Nephron (organoid): ENCODE data around the gene BAIAP2.

Experiments used
- H3K27ac Mint-ChIP-seq, 3 experiments: 2 replicates each; pipeline ENCODE4 v1.8.0; 2020; ENCODE audit warnings: mixed read lengths in 3 of 3, mild to moderate bottlenecking in 2 of 3, moderate library complexity in 1 of 3
- H3K27me3 Mint-ChIP-seq: 2 replicates; pipeline ENCODE4 v1.8.0; 2021; ENCODE audit warnings: low read depth, mild to moderate bottlenecking, moderate library complexity, mixed read lengths
- H3K36me3 Mint-ChIP-seq: 2 replicates; pipeline ENCODE4 v1.8.0; 2020; ENCODE audit warnings: low read depth, mixed read lengths
- H3K4me1 Mint-ChIP-seq: 2 replicates; pipeline ENCODE4 v1.8.0; 2020; ENCODE audit warnings: mixed read lengths
- H3K4me3 Mint-ChIP-seq, 3 experiments: 2 replicates each; pipeline ENCODE4 v1.8.0; 2020; ENCODE audit warnings: mild to moderate bottlenecking in 3 of 3, mixed read lengths in 3 of 3, moderate library complexity in 2 of 3
- H3K9me3 Mint-ChIP-seq: 2 replicates; pipeline ENCODE4 v1.8.0; 2020; ENCODE audit warnings: mixed read lengths
- CTCF ChIP-seq, 3 experiments: fragments of 200-600 bp; sonication (generic); IDR thresholded peaks; one replicate each; pipeline ENCODE4 v1.5.0; 2021; ENCODE audit warnings: antibody characterized with exemption in 3 of 3; ENCODE audit not compliant: unreplicated experiment in 3 of 3

BAIAP2 gene

GRCh38 chr17:81161536-81161935 lies 126.6 kb downstream of the BAIAP2 start:
- Mint-ChIP-seq H3K4me1 (peaks cover 9% of the 10 kb centered on the region), H3K4me3 (no peak overlapping the region), H3K27me3 (peaks cover 22% of the 10 kb centered on the region), H3K36me3 (no peaks in the 10 kb centered on the region), H3K27ac (no peak overlapping the region), H3K9me3 (no peaks in the 10 kb centered on the region)
- no peak for TF ChIP-seq CTCF (IDR thresholded peaks at IDR 0.05; ENCODE audit: unreplicated experiment in 3 of 3)

- Mint-ChIP-seq H3K27me3 (peaks cover 22% of the 10 kb centered on the region), H3K9me3 (no peaks in the 10 kb centered on the region), H3K36me3 (no peaks in the 10 kb centered on the region), H3K27ac (no peak overlapping the region), H3K4me3 (no peak overlapping the region), H3K4me1 (peaks cover 9% of the 10 kb centered on the region)
- TF ChIP-seq CTCF (IDR thresholded peaks at IDR 0.05; ENCODE audit: unreplicated experiment in 3 of 3) = no peak
These were observed 127.0 kb downstream of the BAIAP2 start for GRCh38 chr17:81161972-81162371.

- peaks cover 17% of the 10 kb centered on the region for H3K27me3 Mint-ChIP-seq
- TF ChIP-seq CTCF (IDR thresholded peaks at IDR 0.05; ENCODE audit: unreplicated experiment in 3 of 3) = no peak
- H3K27ac Mint-ChIP-seq = no peak overlapping the region
- no peak overlapping the region for H3K4me3 Mint-ChIP-seq
- H3K36me3 Mint-ChIP-seq = no peaks in the 10 kb centered on the region
- H3K9me3 Mint-ChIP-seq = no peaks in the 10 kb centered on the region
- H3K4me1 Mint-ChIP-seq = peaks cover 9% of the 10 kb centered on the region
These were observed 127.5 kb downstream of the BAIAP2 start for GRCh38 chr17:81162491-81162890.

GRCh38 chr17:81163051-81163695 lies 128.2 kb downstream of the BAIAP2 start:
- Mint-ChIP-seq H3K27me3 (peaks cover 17% of the 10 kb centered on the region), H3K27ac (no peak overlapping the region), H3K9me3 (no peaks in the 10 kb centered on the region), H3K4me1 (peaks cover 9% of the 10 kb centered on the region), H3K36me3 (no peaks in the 10 kb centered on the region), H3K4me3 (no peak overlapping the region)
- no peak for TF ChIP-seq CTCF (IDR thresholded peaks at IDR 0.05; ENCODE audit: unreplicated experiment in 3 of 3)

- Mint-ChIP-seq H3K9me3 (no peaks in the 10 kb centered on the region), H3K4me3 (peak overlapping the region in 2 of 3 experiments; percentile 65 to 77), H3K36me3 (no peaks in the 10 kb centered on the region), H3K4me1 (peaks cover 9% of the 10 kb centered on the region), H3K27ac (peak overlapping the region; percentile 46 to 68 (median 50)), H3K27me3 (peaks cover 14% of the 10 kb centered on the region)
- TF ChIP-seq CTCF (IDR thresholded peaks at IDR 0.05; ENCODE audit: unreplicated experiment in 3 of 3) = no peak
These were observed 128.9 kb downstream of the BAIAP2 start for GRCh38 chr17:81163703-81164370.
